EH (cell line): ENCODE results near the gene TTLL3.
A peak's percentile ranks its signal among the peaks of the same experiment; 100 is the strongest.

Experiments used
- DNase-seq: peaks from one replicate; pipeline ENCODE4 v3.0.0-alpha.2; 2015; ENCODE audit warnings: low read depth

TTLL3 gene

DNA sequence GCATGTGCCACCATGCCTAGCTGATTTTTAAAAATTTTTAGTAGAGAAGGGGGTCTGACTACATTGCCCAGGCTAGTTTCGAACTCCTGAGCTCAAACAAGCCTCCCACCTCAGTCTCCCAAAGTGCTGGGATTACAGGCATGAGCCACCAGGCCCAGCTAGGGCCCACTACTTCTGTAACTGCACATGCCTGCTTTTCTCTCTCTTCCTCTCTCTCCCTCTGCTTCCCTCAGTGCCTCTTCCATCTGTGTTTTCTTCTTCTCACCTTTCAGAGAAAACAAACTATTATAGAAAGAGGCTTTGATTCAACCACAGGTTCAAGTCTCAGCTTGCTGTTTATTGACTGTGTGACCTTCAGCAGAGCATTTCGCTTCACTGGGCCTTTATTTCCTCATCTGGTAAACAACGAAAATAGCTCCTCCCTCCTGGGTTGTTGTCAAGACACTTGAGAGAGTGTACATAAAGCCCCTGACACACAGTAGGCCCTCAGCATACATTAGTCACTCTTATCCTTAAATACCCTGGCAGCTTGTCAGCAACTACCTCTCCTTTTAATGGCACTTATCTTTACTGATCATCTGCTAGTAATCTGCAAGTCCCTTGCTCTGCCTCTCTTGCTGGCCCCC is 28.0 kb upstream of the TTLL3 start:
- no peak for DNase-seq

GRCh38 chr3:9782770-9783169 is 27.3 kb upstream of the TTLL3 start:
- DNase-seq: no peak

DNA sequence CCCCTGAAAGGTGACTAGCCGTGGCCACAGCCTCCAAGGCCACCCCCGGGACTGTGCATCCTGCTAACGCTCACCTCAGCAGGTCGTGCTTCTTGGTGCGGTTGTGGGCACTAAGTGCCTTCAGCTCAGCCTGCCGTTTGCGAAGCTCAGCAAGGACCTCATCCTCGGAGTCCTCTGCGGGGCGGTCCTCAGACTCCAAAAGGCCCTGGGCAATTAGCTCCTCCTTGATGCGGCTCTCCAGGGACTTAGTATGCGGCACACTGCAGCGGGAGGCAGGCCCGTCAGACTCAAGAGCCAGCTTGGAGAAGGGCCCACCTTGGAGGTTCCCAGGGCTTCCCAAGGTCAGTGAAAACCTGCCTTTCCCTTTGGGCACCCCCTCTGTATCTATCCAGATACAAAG is 26.1 kb upstream of the TTLL3 start:
- DNase-seq: no peak

DNA sequence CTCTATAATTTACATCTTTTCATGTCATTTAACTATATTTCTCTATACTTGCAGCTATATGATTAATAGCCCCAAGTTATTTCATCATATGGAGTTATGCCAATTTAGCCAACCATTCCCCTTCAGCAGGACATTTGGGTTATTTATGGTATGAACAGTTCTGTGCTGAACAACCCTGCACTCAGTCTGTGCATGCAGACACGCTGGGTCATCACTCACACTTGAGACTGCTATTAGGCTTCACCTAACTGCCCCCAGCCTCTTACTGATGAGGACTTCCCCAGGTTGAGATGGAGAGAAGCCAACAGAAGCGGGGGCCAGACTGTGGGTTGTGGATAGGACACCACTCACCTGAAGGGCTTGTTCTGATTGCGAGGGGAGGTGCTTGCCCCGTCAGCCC is 25.1 kb upstream of the TTLL3 start:
- peak; percentile 26 for DNase-seq

- no peak for DNase-seq
These were observed 24.5 kb upstream of the TTLL3 start for GRCh38 chr3:9785602-9786001.

DNA sequence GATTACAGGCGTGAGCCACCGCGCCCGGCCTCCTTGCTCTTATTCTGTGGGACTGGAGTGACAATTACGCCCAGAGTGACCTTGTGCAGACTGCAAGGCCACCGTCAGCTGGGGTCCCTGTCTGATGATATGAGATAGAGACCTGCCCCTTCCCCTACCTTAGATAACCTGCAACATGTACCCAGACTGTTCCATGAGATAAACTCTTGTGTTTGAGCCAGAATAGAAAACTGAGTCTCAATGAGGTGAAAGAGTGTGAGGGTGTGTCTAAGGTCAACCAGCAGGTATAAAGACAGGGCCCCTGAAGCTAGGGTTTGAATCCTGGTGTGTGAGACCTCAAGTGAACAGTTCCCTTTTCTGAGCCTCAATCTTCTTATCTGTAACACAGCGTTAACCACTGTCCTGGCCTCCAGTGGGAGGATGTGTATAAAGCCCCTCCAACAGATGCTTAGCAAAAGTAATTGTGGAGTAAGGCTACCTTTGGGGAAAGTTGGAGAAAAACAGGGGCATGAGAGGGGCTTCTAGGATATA is 23.8 kb upstream of the TTLL3 start:
- DNase-seq: no peak

- no peak for DNase-seq
These were observed 23.0 kb upstream of the TTLL3 start for GRCh38 chr3:9786825-9787669.

GRCh38 chr3:9787714-9788113 is 22.3 kb upstream of the TTLL3 start:
- no peak for DNase-seq

- no peak for DNase-seq
These were observed 18.9 kb upstream of the TTLL3 start for GRCh38 chr3:9791127-9791526.

- DNase-seq: no peak
These were observed 18.2 kb upstream of the TTLL3 start for GRCh38 chr3:9791790-9792404.

DNA sequence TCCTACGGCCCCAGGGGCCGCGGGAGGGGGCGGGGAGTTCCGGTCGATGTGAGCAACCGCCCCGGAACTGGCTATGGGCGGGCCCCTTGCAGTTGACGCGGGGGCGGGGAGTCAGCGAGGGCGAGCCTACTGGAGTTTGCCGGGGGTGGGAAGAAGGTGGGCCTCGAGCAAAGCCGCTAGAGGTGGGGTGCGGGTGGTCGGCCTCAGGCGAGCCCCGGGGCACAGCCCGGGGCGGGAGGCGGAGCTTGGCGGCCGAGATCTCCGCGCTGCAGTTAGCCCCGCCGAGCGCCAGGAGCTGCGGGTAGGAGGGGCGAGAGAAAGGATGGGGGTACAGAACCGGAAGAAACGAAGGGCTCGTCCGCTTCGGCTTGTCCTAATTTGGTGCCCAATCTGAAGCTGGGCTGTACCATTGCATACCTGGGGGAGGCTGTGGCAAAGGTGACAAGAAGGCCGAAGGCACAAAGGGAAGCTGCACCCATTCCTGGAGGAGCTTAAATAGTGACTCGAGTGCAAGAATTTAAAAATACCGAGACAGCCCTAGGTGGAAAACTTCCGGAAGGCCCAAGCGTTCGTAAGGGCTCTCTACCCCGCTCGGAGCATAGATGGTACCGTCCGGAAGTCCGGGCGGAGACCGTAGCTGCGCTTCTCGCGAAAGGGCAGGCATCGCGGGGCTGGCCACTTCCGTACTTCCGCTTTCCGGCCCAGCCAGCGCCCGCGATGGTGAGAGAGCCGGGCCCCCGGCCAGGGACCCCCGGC is 17.5 kb upstream of the TTLL3 start, which contains the start of the genes ARPC4 and TADA3:
Gene ARPC4 (plus strand): TSS at position 678 of the 756 bp plus-strand sequence. CDS start 40 bp downstream, at position 718.
Gene TADA3 (minus strand): TSS at position 69 of the 756 bp plus-strand sequence. CDS start 1,007 bp downstream, outside the sequence.
- peak; percentile 97 for DNase-seq

DNA sequence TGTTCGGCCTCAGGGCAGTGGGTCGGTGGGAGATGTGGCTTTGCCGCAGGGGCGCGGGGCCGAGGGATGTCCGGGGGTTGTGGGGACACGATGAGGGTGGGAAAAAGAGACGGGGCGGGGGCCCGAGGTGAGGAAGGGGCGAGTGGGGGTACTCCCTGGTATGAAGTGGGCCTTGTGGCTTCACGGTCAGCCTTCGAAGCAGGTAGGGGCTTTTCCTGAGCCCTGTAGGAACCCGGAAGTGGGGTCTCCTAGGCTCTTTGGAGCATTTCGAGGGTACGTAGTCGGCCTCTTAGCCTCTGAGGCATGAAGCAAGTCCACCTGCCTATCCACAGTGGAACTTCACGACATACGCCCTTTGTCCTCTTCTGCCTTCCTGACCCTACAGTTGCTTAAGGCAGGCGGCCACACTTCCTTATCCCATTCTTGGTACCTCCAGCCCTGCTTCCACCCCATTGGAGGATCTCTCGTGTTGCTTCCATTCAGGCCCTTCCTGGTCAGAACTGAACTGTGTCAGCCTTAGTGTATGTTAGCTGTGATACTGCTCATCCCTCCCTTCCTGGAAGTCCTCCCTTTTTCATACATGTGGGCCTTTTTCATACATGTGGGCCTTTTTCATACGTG is 16.8 kb upstream of the TTLL3 start:
- DNase-seq: peak; percentile 69

GRCh38 chr3:9794400-9794799 is 15.7 kb upstream of the TTLL3 start:
- no peak for DNase-seq

GRCh38 chr3:9795207-9795606 is 14.9 kb upstream of the TTLL3 start:
- no peak for DNase-seq

DNA sequence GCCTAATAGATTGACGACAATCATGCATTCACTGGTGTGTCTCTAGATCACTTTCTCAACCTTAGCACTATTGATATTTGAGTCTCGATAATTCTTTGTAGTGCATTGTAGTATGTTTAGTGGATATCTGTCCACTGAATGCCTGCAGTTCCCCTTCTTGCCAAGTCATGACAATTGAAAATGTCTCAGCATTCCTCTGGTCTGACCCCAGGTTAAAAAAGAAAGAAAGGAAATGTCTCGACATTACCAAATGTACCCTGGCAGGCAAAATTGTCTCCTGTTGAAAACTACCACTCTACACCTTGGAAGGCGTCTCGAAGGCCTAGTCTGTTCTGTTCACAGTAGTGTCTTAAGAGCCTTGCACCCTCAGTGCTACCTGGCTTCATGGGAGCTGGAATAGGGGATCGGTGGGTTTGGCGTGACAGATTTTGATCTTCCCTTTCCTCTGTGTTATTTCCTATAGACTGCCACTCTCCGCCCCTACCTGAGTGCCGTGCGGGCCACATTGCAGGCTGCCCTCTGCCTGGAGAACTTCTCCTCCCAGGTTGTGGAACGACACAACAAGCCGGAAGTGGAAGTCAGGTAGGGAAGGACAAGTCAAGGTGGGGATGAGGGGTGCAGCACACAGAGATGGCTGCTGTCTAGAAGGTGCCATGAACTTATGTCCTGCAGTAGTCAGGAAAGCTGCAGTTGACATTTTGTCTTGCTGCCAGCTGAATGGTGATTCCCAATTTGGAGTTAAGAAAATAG is 12.7 kb upstream of the TTLL3 start:
- DNase-seq: no peak

- no peak for DNase-seq
These were observed 9.5 kb upstream of the TTLL3 start for GRCh38 chr3:9800529-9800928.

DNA sequence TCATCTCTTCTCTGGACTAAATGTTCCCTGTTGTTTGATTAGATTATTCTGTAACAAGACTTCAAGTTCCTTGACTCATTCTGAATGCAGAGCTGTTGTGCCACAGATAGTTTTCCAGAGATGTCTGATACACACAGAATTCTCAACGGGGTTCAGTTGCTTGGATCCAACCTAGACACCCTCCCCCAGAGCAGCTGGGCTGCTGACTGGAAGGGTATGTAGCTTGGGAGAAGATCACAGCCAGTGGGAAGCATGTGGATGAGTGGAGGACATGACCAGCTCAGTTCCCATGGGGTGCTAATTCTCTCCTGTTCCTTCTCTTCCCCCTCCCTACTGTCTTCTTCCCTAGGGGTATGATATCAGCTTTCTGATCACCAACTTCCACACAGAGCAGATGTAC is 6.6 kb upstream of the TTLL3 start:
- no peak for DNase-seq

GRCh38 chr3:9804996-9805395 is 5.1 kb upstream of the TTLL3 start:
- DNase-seq: no peak

DNA sequence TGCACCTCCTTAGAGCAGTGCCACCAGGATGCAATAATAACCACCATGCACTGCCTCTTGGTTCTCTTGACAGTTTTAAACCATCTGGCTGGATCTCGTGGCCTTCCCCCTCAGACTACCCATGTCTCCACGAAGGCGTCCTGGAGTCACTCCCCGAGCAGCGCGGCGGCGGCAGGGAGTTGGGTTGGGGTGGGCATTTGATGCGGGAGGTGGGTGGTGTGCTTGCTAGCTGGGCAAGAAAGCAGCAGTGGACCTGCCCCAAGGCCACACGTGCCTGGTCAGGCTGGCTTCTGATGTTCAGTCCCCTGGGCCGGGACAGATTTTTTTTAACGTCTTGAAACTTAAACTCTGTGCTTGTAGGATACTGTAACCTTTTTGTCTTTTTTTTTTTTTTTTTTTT is 3.9 kb upstream of the TTLL3 start:
- no peak for DNase-seq

- no peak for DNase-seq
These were observed 3.1 kb upstream of the TTLL3 start for GRCh38 chr3:9806688-9807589.
